Hematopoietic multipotent progenitor cell treated with erythropoietin and hydrocortisone succinate and interleukin-3 and kit ligand, for 15 days (in vitro differentiated cells): ENCODE measurements around the gene RCSD1.

ENCODE experiments used
- DNase-seq: peaks from one replicate; pipeline ENCODE4 v3.0.0-alpha.2; 2015; ENCODE audit warnings: low spot score

The RCSD1 gene

GRCh38 chr1:167669209-167670124 is 39.4 kb downstream of the RCSD1 start:
- DNase-seq = no peak

- DNase-seq = no peak
Measured at GRCh38 chr1:167670563-167670962, 40.5 kb downstream of the RCSD1 start.

GRCh38 chr1:167671727-167672511 is 41.9 kb downstream of the RCSD1 start:
- no peak for DNase-seq

GRCh38 chr1:167672831-167673230 is 42.8 kb downstream of the RCSD1 start:
- DNase-seq = no peak

- no peak for DNase-seq
Measured at GRCh38 chr1:167673265-167673664, 43.2 kb downstream of the RCSD1 start.

- DNase-seq = no peak
Measured at GRCh38 chr1:167674156-167674555, 44.1 kb downstream of the RCSD1 start.

GRCh38 chr1:167675440-167675839 is 45.4 kb downstream of the RCSD1 start:
- DNase-seq = no peak

- no peak for DNase-seq
Measured at GRCh38 chr1:167676205-167676915, 46.3 kb downstream of the RCSD1 start.

- no peak for DNase-seq
Measured at GRCh38 chr1:167676916-167677848, 47.1 kb downstream of the RCSD1 start.

GRCh38 chr1:167678422-167678821 is 48.4 kb downstream of the RCSD1 start:
- DNase-seq = no peak

GRCh38 chr1:167678838-167679237 is 48.8 kb downstream of the RCSD1 start:
- DNase-seq = no peak

GRCh38 chr1:167679714-167680113 is 49.7 kb downstream of the RCSD1 start:
- DNase-seq = no peak

- no peak for DNase-seq
Measured at GRCh38 chr1:167681024-167681423, 51.0 kb downstream of the RCSD1 start.

- no peak for DNase-seq
Measured at GRCh38 chr1:167681451-167682098, 51.5 kb downstream of the RCSD1 start.

- DNase-seq = no peak
Measured at GRCh38 chr1:167683226-167683625, 53.2 kb downstream of the RCSD1 start.

- DNase-seq = no peak
Measured at GRCh38 chr1:167683641-167684502, 53.8 kb downstream of the RCSD1 start.

GRCh38 chr1:167685844-167686243 is 55.8 kb downstream of the RCSD1 start:
- no peak for DNase-seq

GRCh38 chr1:167687919-167688519 is 58.0 kb downstream of the RCSD1 start:
- peak; percentile 77 for DNase-seq

GRCh38 chr1:167689567-167689920 is 59.5 kb downstream of the RCSD1 start:
- no peak for DNase-seq

- DNase-seq = no peak
Measured at GRCh38 chr1:167690053-167690452, 60.0 kb downstream of the RCSD1 start.
